HL-60 (cell line): ENCODE measurements around the gene NIPA2.

Experiments used
- DNase-seq, 2 experiments: peaks; one replicate each; pipeline ENCODE4 v3.0.0-alpha.2; 2010 to 2020; ENCODE audit warnings: low read depth in 1 of 2, low spot score in 1 of 2
- H3K27ac ChIP-seq: fragments of 250-450 bp; sonication (Bioruptor Pico); replicated peaks from 2 replicates; pipeline ENCODE4 v1.5.1; 2020; ENCODE audit warnings: mild to moderate bottlenecking, moderate library complexity
- H3K27me3 ChIP-seq: fragments of 250-450 bp; sonication (Bioruptor Pico); 2 replicates; pipeline ENCODE4 v1.5.1; 2021; ENCODE audit warnings: mild to moderate bottlenecking, moderate library complexity; ENCODE audit not compliant: insufficient read depth, poor library complexity, severe bottlenecking
- H3K4me3 ChIP-seq: replicated peaks from 2 replicates; pipeline ENCODE4 v1.5.1; 2011; ENCODE audit warnings: mild to moderate bottlenecking, control low read depth, low read length; ENCODE audit not compliant: insufficient read depth
- CTCF ChIP-seq: IDR thresholded peaks from one replicate; pipeline ENCODE4 v1.5.1; 2011; ENCODE audit warnings: low read length, control low read depth, inconsistent platforms; ENCODE audit not compliant: insufficient read depth
- GABPA ChIP-seq: IDR thresholded peaks from 2 replicates; pipeline ENCODE4 v1.6.1; 2012; ENCODE audit warnings: low read depth
- POLR2AphosphoS5 ChIP-seq: IDR thresholded peaks from 2 replicates; pipeline ENCODE4 v1.6.1; 2012; ENCODE audit warnings: low read depth
- REST ChIP-seq: IDR thresholded peaks from 2 replicates; pipeline ENCODE4 v1.6.1; 2012; ENCODE audit warnings: low read depth; ENCODE audit not compliant: insufficient replicate concordance
- SPI1 ChIP-seq: IDR thresholded peaks from 2 replicates; pipeline ENCODE4 v1.6.1; 2012; ENCODE audit warnings: low read depth, mild to moderate bottlenecking, borderline replicate concordance
- long read RNA-seq: library from polyadenylated mRNA; unstranded; transcript quantifications from one replicate; pipeline ENCODE4 v2.0.0, GENCODE V29; 2020

NIPA2 gene
- long read RNA-seq, transcript NIPA2-204 (7 exons, 3,130 nt) = minor isoform, 50 of 591 reads
- long read RNA-seq, transcript NIPA2-201 (8 exons, 3,233 nt) = minor isoform, 43 of 591 reads
- long read RNA-seq, transcript NIPA2-203 (6 exons, 2,280 nt) = major isoform, 167 of 591 reads
- long read RNA-seq, partial matches to known transcripts = 9 of 591 reads
- long read RNA-seq, other reads (novel, unspliced or antisense) = 319 of 591 reads

GRCh38 chr15:22838292-22839042 is at the start of gene NIPA2:
Gene NIPA2, plus strand, starts transcription at chr15:22838666. Its CDS starts 13,066 bp downstream, at chr15:22851732.
- peak; percentile 91 to 96 for DNase-seq
- no peak for TF ChIP-seq SPI1
- TF ChIP-seq REST = peak; percentile 36
- peak; percentile 76 for TF ChIP-seq POLR2AphosphoS5
- no peak; the same call in 1 of the 2 replicates for TF ChIP-seq GABPA
- Histone ChIP-seq H3K27me3 (no peaks in the 10 kb centered on the region), H3K4me3 (peak within 1 kb of the TSS; percentile 95), H3K27ac (peak within 1 kb of the TSS; percentile 75)

GRCh38 chr15:22794063-22794462 is 44.4 kb upstream of the NIPA2 start:
- no peak overlapping the region for H3K27ac ChIP-seq
- DNase-seq = no peak
- TF ChIP-seq CTCF (no peak), REST (no peak), POLR2AphosphoS5 (no peak), GABPA (no peak), SPI1 (no peak)
- no peaks in the 10 kb centered on the region for H3K27me3 ChIP-seq
- H3K4me3 ChIP-seq = no peak overlapping the region

- DNase-seq = no peak
- TF ChIP-seq SPI1 = no peak
- no peak for TF ChIP-seq POLR2AphosphoS5
- no peak for TF ChIP-seq CTCF
- no peak for TF ChIP-seq REST
- no peak for TF ChIP-seq GABPA
- H3K27me3 ChIP-seq = no peaks in the 10 kb centered on the region
- H3K27ac ChIP-seq = no peak overlapping the region
- H3K4me3 ChIP-seq = no peak overlapping the region
Observed at GRCh38 chr15:22794621-22795167, 43.8 kb upstream of the NIPA2 start.
